ENCODE data around the gene RAX2.
"Not testable (repeated sequence)": the region's sequence is repeated elsewhere in the genome, so short reads cannot be mapped to it uniquely, and the experiment has no call there.

The RAX2 gene

GRCh38 chr19:3771906-3772455 lies at the start of gene RAX2:
RAX2 (minus strand) TSS chr19:3772228; CDS start chr19:3771742, 486 bp downstream.
- no peak within 1 kb of the TSS for H3K4me3 ChIP-seq (ENCODE audit: low read depth, low read length)
- no peak within 1 kb of the TSS for H3K27ac ChIP-seq (ENCODE audit: low read depth, low read length)
- no peaks in the 10 kb centered on the region for H3K4me1 ChIP-seq (ENCODE audit: control insufficient read depth, insufficient read depth, low read length)
- H3K9me3 ChIP-seq (ENCODE audit: control insufficient read depth, insufficient read depth, low read length): no peaks in the 10 kb centered on the region
- H3K9ac ChIP-seq (ENCODE audit: low read depth, low read length): no peak within 1 kb of the TSS
- H3K36me3 ChIP-seq (ENCODE audit: control insufficient read depth, insufficient read depth, low read length): peaks cover 6% of the 10 kb centered on the region; the same call in 1 of the 2 replicates
- H3K27me3 ChIP-seq (ENCODE audit: control insufficient read depth, insufficient read depth, low read length): no peaks in the 10 kb centered on the region

GRCh38 chr19:3821156-3821555 lies 49.1 kb upstream of the RAX2 start:
- H3K4me1 ChIP-seq (ENCODE audit: control insufficient read depth, insufficient read depth, low read length): no peaks in the 10 kb centered on the region
- H3K9ac ChIP-seq (ENCODE audit: low read depth, low read length): no peak overlapping the region
- no peaks in the 10 kb centered on the region for H3K9me3 ChIP-seq (ENCODE audit: control insufficient read depth, insufficient read depth, low read length)
- no peaks in the 10 kb centered on the region for H3K36me3 ChIP-seq (ENCODE audit: control insufficient read depth, insufficient read depth, low read length)
- H3K4me3 ChIP-seq (ENCODE audit: low read depth, low read length): no peak overlapping the region
- no peaks in the 10 kb centered on the region for H3K27me3 ChIP-seq (ENCODE audit: control insufficient read depth, insufficient read depth, low read length)
- no peak overlapping the region for H3K27ac ChIP-seq (ENCODE audit: low read depth, low read length)

GRCh38 chr19:3819989-3820388 lies 48.0 kb upstream of the RAX2 start:
- Histone ChIP-seq H3K9ac (ENCODE audit: low read depth, low read length) (no peak overlapping the region), H3K4me1 (ENCODE audit: control insufficient read depth, insufficient read depth, low read length) (no peaks in the 10 kb centered on the region), H3K27me3 (ENCODE audit: control insufficient read depth, insufficient read depth, low read length) (no peaks in the 10 kb centered on the region), H3K9me3 (ENCODE audit: control insufficient read depth, insufficient read depth, low read length) (no peaks in the 10 kb centered on the region), H3K4me3 (ENCODE audit: low read depth, low read length) (no peak overlapping the region), H3K36me3 (ENCODE audit: control insufficient read depth, insufficient read depth, low read length) (no peaks in the 10 kb centered on the region), H3K27ac (ENCODE audit: low read depth, low read length) (no peak overlapping the region)

- Histone ChIP-seq H3K27me3 (ENCODE audit: control insufficient read depth, insufficient read depth, low read length) (no peaks in the 10 kb centered on the region), H3K27ac (ENCODE audit: low read depth, low read length) (no peak overlapping the region), H3K36me3 (ENCODE audit: control insufficient read depth, insufficient read depth, low read length) (no peaks in the 10 kb centered on the region), H3K4me1 (ENCODE audit: control insufficient read depth, insufficient read depth, low read length) (no peaks in the 10 kb centered on the region), H3K9ac (ENCODE audit: low read depth, low read length) (no peak overlapping the region), H3K4me3 (ENCODE audit: low read depth, low read length) (no peak overlapping the region), H3K9me3 (ENCODE audit: control insufficient read depth, insufficient read depth, low read length) (no peaks in the 10 kb centered on the region)
Observed at GRCh38 chr19:3818918-3819317, 46.9 kb upstream of the RAX2 start.

- no peak overlapping the region for H3K27ac ChIP-seq (ENCODE audit: low read depth, low read length)
- no peaks in the 10 kb centered on the region for H3K27me3 ChIP-seq (ENCODE audit: control insufficient read depth, insufficient read depth, low read length)
- H3K4me1 ChIP-seq (ENCODE audit: control insufficient read depth, insufficient read depth, low read length): no peaks in the 10 kb centered on the region
Observed at GRCh38 chr19:3818466-3818865, 46.4 kb upstream of the RAX2 start.

GRCh38 chr19:3817761-3818160 lies 45.7 kb upstream of the RAX2 start:
- Histone ChIP-seq H3K27ac (ENCODE audit: low read depth, low read length) (no peak overlapping the region), H3K4me3 (ENCODE audit: low read depth, low read length) (no peak overlapping the region), H3K9me3 (ENCODE audit: control insufficient read depth, insufficient read depth, low read length) (no peaks in the 10 kb centered on the region), H3K4me1 (ENCODE audit: control insufficient read depth, insufficient read depth, low read length) (no peaks in the 10 kb centered on the region), H3K27me3 (ENCODE audit: control insufficient read depth, insufficient read depth, low read length) (no peaks in the 10 kb centered on the region), H3K36me3 (ENCODE audit: control insufficient read depth, insufficient read depth, low read length) (no peaks in the 10 kb centered on the region), H3K9ac (ENCODE audit: low read depth, low read length) (no peak overlapping the region)

More at GRCh38 chr19:3818466-3818865, 46.4 kb upstream of the RAX2 start:
- no peak overlapping the region for H3K4me3 ChIP-seq (ENCODE audit: low read depth, low read length)
- no peak overlapping the region for H3K9ac ChIP-seq (ENCODE audit: low read depth, low read length)
- no peaks in the 10 kb centered on the region for H3K9me3 ChIP-seq (ENCODE audit: control insufficient read depth, insufficient read depth, low read length)
- H3K36me3 ChIP-seq (ENCODE audit: control insufficient read depth, insufficient read depth, low read length): no peaks in the 10 kb centered on the region

GRCh38 chr19:3816566-3817218 lies 44.7 kb upstream of the RAX2 start:
- Histone ChIP-seq H3K27me3 (ENCODE audit: control insufficient read depth, insufficient read depth, low read length) (no peaks in the 10 kb centered on the region), H3K9ac (ENCODE audit: low read depth, low read length) (no peak overlapping the region), H3K4me1 (ENCODE audit: control insufficient read depth, insufficient read depth, low read length) (no peaks in the 10 kb centered on the region), H3K9me3 (ENCODE audit: control insufficient read depth, insufficient read depth, low read length) (no peaks in the 10 kb centered on the region), H3K4me3 (ENCODE audit: low read depth, low read length) (no peak overlapping the region), H3K36me3 (ENCODE audit: control insufficient read depth, insufficient read depth, low read length) (no peaks in the 10 kb centered on the region), H3K27ac (ENCODE audit: low read depth, low read length) (no peak overlapping the region)

GRCh38 chr19:3816148-3816547 lies 44.1 kb upstream of the RAX2 start:
- not testable (repeated sequence) for H3K27me3 ChIP-seq (ENCODE audit: control insufficient read depth, insufficient read depth, low read length); H3K27ac ChIP-seq (ENCODE audit: low read depth, low read length); H3K36me3 ChIP-seq (ENCODE audit: control insufficient read depth, insufficient read depth, low read length); H3K9ac ChIP-seq (ENCODE audit: low read depth, low read length); H3K4me3 ChIP-seq (ENCODE audit: low read depth, low read length); H3K9me3 ChIP-seq (ENCODE audit: control insufficient read depth, insufficient read depth, low read length); H3K4me1 ChIP-seq (ENCODE audit: control insufficient read depth, insufficient read depth, low read length)

GRCh38 chr19:3814648-3815047 lies 42.6 kb upstream of the RAX2 start:
- Histone ChIP-seq H3K9me3 (ENCODE audit: control insufficient read depth, insufficient read depth, low read length) (no peaks in the 10 kb centered on the region), H3K27me3 (ENCODE audit: control insufficient read depth, insufficient read depth, low read length) (no peaks in the 10 kb centered on the region), H3K9ac (ENCODE audit: low read depth, low read length) (no peak overlapping the region), H3K4me3 (ENCODE audit: low read depth, low read length) (no peak overlapping the region), H3K27ac (ENCODE audit: low read depth, low read length) (no peak overlapping the region), H3K4me1 (ENCODE audit: control insufficient read depth, insufficient read depth, low read length) (no peaks in the 10 kb centered on the region), H3K36me3 (ENCODE audit: control insufficient read depth, insufficient read depth, low read length) (no peaks in the 10 kb centered on the region)

GRCh38 chr19:3813473-3814392 lies 41.7 kb upstream of the RAX2 start:
- Histone ChIP-seq H3K36me3 (ENCODE audit: control insufficient read depth, insufficient read depth, low read length) (no peaks in the 10 kb centered on the region), H3K4me1 (ENCODE audit: control insufficient read depth, insufficient read depth, low read length) (no peaks in the 10 kb centered on the region), H3K4me3 (ENCODE audit: low read depth, low read length) (no peak overlapping the region), H3K9ac (ENCODE audit: low read depth, low read length) (no peak overlapping the region), H3K27me3 (ENCODE audit: control insufficient read depth, insufficient read depth, low read length) (no peaks in the 10 kb centered on the region), H3K27ac (ENCODE audit: low read depth, low read length) (no peak overlapping the region), H3K9me3 (ENCODE audit: control insufficient read depth, insufficient read depth, low read length) (no peaks in the 10 kb centered on the region)

All from HUES48 (cell line).